ENCODE data around the gene CLEC11A. TPM values are rescaled to one million over a fixed set of nuclear protein-coding genes. Genes with fewer than 3 reads are reported as not detected.

CLEC11A gene
- 10 to 100 TPM in 1 of 4 donors, 1 to 10 TPM in 2, not detected in 1; 1.4 to 11.4 (median 4.7) TPM for polyA plus RNA-seq
- long read RNA-seq, donor 1, transcript CLEC11A-201 (4 exons, 1,419 nt): major isoform, 7 of 16 reads
- long read RNA-seq, donor 1, partial matches to known transcripts: 9 of 16 reads
- long read RNA-seq, donor 1, other reads (novel, unspliced or antisense): 0 of 16 reads
- long read RNA-seq, donor 2, transcript CLEC11A-201 (4 exons, 1,419 nt): major isoform, 6 of 6 reads
- long read RNA-seq, donor 2, partial matches to known transcripts: 0 of 6 reads
- long read RNA-seq, donor 2, other reads (novel, unspliced or antisense): 0 of 6 reads
- long read RNA-seq, donor 3, transcript CLEC11A-201 (4 exons, 1,419 nt): major isoform, 9 of 9 reads
- long read RNA-seq, donor 3, partial matches to known transcripts: 0 of 9 reads
- long read RNA-seq, donor 3, other reads (novel, unspliced or antisense): 0 of 9 reads
- long read RNA-seq, donor 4: 0 reads
- long read RNA-seq, donor 5, partial matches to known transcripts: 0 of 2 reads
- long read RNA-seq, donor 5, other reads (novel, unspliced or antisense): 0 of 2 reads
- long read RNA-seq, donor 6, transcript CLEC11A-201 (4 exons, 1,419 nt): major isoform, 6 of 6 reads
- long read RNA-seq, donor 6, partial matches to known transcripts: 0 of 6 reads
- long read RNA-seq, donor 6, other reads (novel, unspliced or antisense): 0 of 6 reads
- long read RNA-seq, donor 7, transcript CLEC11A-201 (4 exons, 1,419 nt): major isoform, 16 of 16 reads
- long read RNA-seq, donor 7, partial matches to known transcripts: 0 of 16 reads
- long read RNA-seq, donor 7, other reads (novel, unspliced or antisense): 0 of 16 reads
- long read RNA-seq, donor 8, partial matches to known transcripts: 0 of 2 reads
- long read RNA-seq, donor 8, other reads (novel, unspliced or antisense): 0 of 2 reads
- long read RNA-seq, donor 9, partial matches to known transcripts: 0 of 1 reads
- long read RNA-seq, donor 9, other reads (novel, unspliced or antisense): 0 of 1 reads
- long read RNA-seq, donor 10, transcript CLEC11A-201 (4 exons, 1,419 nt): major isoform, 13 of 14 reads
- long read RNA-seq, donor 10, partial matches to known transcripts: 0 of 14 reads
- long read RNA-seq, donor 10, other reads (novel, unspliced or antisense): 0 of 14 reads

GRCh38 chr19:50723069-50723468 is at the start of gene CLEC11A:
Gene CLEC11A, plus strand, starts transcription at chr19:50723364. Its CDS starts 162 bp downstream, at chr19:50723526.
- no peak for FAIRE-seq
- H3K27me3 ChIP-seq (ENCODE audit: control insufficient read depth in 3 of 3, insufficient read depth in 3 of 3, low read length in 3 of 3): peaks cover 11 to 52% (median 13%) of the 10 kb centered on the region in 3 donors
- 12 to 22% (median 18%) methylated on average over 15 of the region's 15 CpGs for WGBS, 3 donors

GRCh38 chr19:50676625-50677197 is 46.5 kb upstream of the CLEC11A start:
- Histone ChIP-seq H3K9me3 (ENCODE audit: control insufficient read depth in 2 of 2, insufficient read depth in 1 of 2, low read depth in 1 of 2, low read length in 1 of 2) (peaks cover 0 to 2% of the 10 kb centered on the region in 2 donors), H3K27ac (ENCODE audit: low read depth in 1 of 3, low read length in 2 of 3) (no peak overlapping the region), H3K4me1 (ENCODE audit: control insufficient read depth in 3 of 3, insufficient read depth in 2 of 3, low read depth in 1 of 3, low read length in 2 of 3) (no peaks in the 10 kb centered on the region), H3K27me3 (ENCODE audit: control insufficient read depth in 3 of 3, insufficient read depth in 3 of 3, low read length in 3 of 3) (peaks cover 0 to 17% (median 5%) of the 10 kb centered on the region in 3 donors), H3K4me3 (ENCODE audit: low read depth in 1 of 3, low read length in 3 of 3) (no peak overlapping the region), H3K36me3 (ENCODE audit: control insufficient read depth in 3 of 3, insufficient read depth in 2 of 3, low read depth in 1 of 3, low read length in 3 of 3) (no peaks in the 10 kb centered on the region)
- WGBS, 3 donors: 52 to 75% (median 73%) methylated on average over 1 of the region's 1 CpG
- FAIRE-seq: no peak
- DNase-seq: no peak

More at GRCh38 chr19:50723069-50723468, at the start of gene CLEC11A:
- Histone ChIP-seq H3K27ac (ENCODE audit: low read depth in 1 of 3, low read length in 2 of 3) (peak within 1 kb of the TSS in 2 of 3 donors; percentile 71 to 80), H3K36me3 (ENCODE audit: control insufficient read depth in 3 of 3, insufficient read depth in 2 of 3, low read depth in 1 of 3, low read length in 3 of 3) (no peaks in the 10 kb centered on the region), H3K4me1 (ENCODE audit: control insufficient read depth in 3 of 3, insufficient read depth in 2 of 3, low read depth in 1 of 3, low read length in 2 of 3) (peaks cover 0 to 5% (median 2%) of the 10 kb centered on the region in 3 donors), H3K4me3 (ENCODE audit: low read depth in 1 of 3, low read length in 3 of 3) (peak within 1 kb of the TSS in 2 of 3 donors; percentile 41 to 53), H3K9me3 (ENCODE audit: control insufficient read depth in 2 of 2, insufficient read depth in 1 of 2, low read depth in 1 of 2, low read length in 1 of 2) (no peaks in the 10 kb centered on the region)
- DNase-seq: peak in 1 of 2 donors; percentile 32

- H3K4me3 ChIP-seq (ENCODE audit: low read depth in 1 of 3, low read length in 3 of 3): no peak overlapping the region
- H3K4me1 ChIP-seq (ENCODE audit: control insufficient read depth in 3 of 3, insufficient read depth in 2 of 3, low read depth in 1 of 3, low read length in 2 of 3): no peaks in the 10 kb centered on the region
- FAIRE-seq (no peak), DNase-seq (no peak)
- peaks cover 0 to 2% of the 10 kb centered on the region in 2 donors for H3K9me3 ChIP-seq (ENCODE audit: control insufficient read depth in 2 of 2, insufficient read depth in 1 of 2, low read depth in 1 of 2, low read length in 1 of 2)
- H3K27ac ChIP-seq (ENCODE audit: low read depth in 1 of 3, low read length in 2 of 3): no peak overlapping the region
- 42 to 56% (median 53%) methylated on average over 5 of the region's 5 CpGs for WGBS, 3 donors
- peaks cover 0 to 15% (median 5%) of the 10 kb centered on the region in 3 donors for H3K27me3 ChIP-seq (ENCODE audit: control insufficient read depth in 3 of 3, insufficient read depth in 3 of 3, low read length in 3 of 3)
- H3K36me3 ChIP-seq (ENCODE audit: control insufficient read depth in 3 of 3, insufficient read depth in 2 of 3, low read depth in 1 of 3, low read length in 3 of 3): no peaks in the 10 kb centered on the region
Measured at GRCh38 chr19:50677636-50678035, 45.5 kb upstream of the CLEC11A start.

GRCh38 chr19:50678323-50678722 is 44.8 kb upstream of the CLEC11A start:
- no peak overlapping the region for H3K4me3 ChIP-seq (ENCODE audit: low read depth in 1 of 3, low read length in 3 of 3)
- peaks cover 0 to 8% (median 5%) of the 10 kb centered on the region in 3 donors for H3K27me3 ChIP-seq (ENCODE audit: control insufficient read depth in 3 of 3, insufficient read depth in 3 of 3, low read length in 3 of 3)
- DNase-seq (no peak), FAIRE-seq (no peak)
- no peak overlapping the region for H3K27ac ChIP-seq (ENCODE audit: low read depth in 1 of 3, low read length in 2 of 3)
- no peaks in the 10 kb centered on the region for H3K4me1 ChIP-seq (ENCODE audit: control insufficient read depth in 3 of 3, insufficient read depth in 2 of 3, low read depth in 1 of 3, low read length in 2 of 3)
- 34 to 55% (median 52%) methylated on average over 3 of the region's 3 CpGs for WGBS, 3 donors
- no peaks in the 10 kb centered on the region for H3K36me3 ChIP-seq (ENCODE audit: control insufficient read depth in 3 of 3, insufficient read depth in 2 of 3, low read depth in 1 of 3, low read length in 3 of 3)
- H3K9me3 ChIP-seq (ENCODE audit: control insufficient read depth in 2 of 2, insufficient read depth in 1 of 2, low read depth in 1 of 2, low read length in 1 of 2): peaks cover 0 to 2% of the 10 kb centered on the region in 2 donors

- no peak overlapping the region for H3K27ac ChIP-seq (ENCODE audit: low read depth in 1 of 3, low read length in 2 of 3)
- DNase-seq (peak; percentile 55 to 67), FAIRE-seq (no peak)
- H3K4me1 ChIP-seq (ENCODE audit: control insufficient read depth in 3 of 3, insufficient read depth in 2 of 3, low read depth in 1 of 3, low read length in 2 of 3): no peaks in the 10 kb centered on the region
- peaks cover 0 to 5% (median 4%) of the 10 kb centered on the region in 3 donors for H3K27me3 ChIP-seq (ENCODE audit: control insufficient read depth in 3 of 3, insufficient read depth in 3 of 3, low read length in 3 of 3)
- 12 to 15% (median 14%) methylated on average over 23 of the region's 23 CpGs for WGBS, 3 donors
- H3K36me3 ChIP-seq (ENCODE audit: control insufficient read depth in 3 of 3, insufficient read depth in 2 of 3, low read depth in 1 of 3, low read length in 3 of 3): no peaks in the 10 kb centered on the region
- no peak overlapping the region for H3K4me3 ChIP-seq (ENCODE audit: low read depth in 1 of 3, low read length in 3 of 3)
- peaks cover 0 to 2% of the 10 kb centered on the region in 2 donors for H3K9me3 ChIP-seq (ENCODE audit: control insufficient read depth in 2 of 2, insufficient read depth in 1 of 2, low read depth in 1 of 2, low read length in 1 of 2)
Measured at GRCh38 chr19:50679177-50680125, 43.7 kb upstream of the CLEC11A start.

GRCh38 chr19:50686310-50687032 is 36.7 kb upstream of the CLEC11A start:
- H3K9me3 ChIP-seq (ENCODE audit: control insufficient read depth in 2 of 2, insufficient read depth in 1 of 2, low read depth in 1 of 2, low read length in 1 of 2): no peaks in the 10 kb centered on the region
- H3K4me3 ChIP-seq (ENCODE audit: low read depth in 1 of 3, low read length in 3 of 3): no peak overlapping the region
- DNase-seq (no peak), FAIRE-seq (no peak)
- H3K27me3 ChIP-seq (ENCODE audit: control insufficient read depth in 3 of 3, insufficient read depth in 3 of 3, low read length in 3 of 3): peaks cover 0 to 26% (median 24%) of the 10 kb centered on the region in 3 donors
- H3K36me3 ChIP-seq (ENCODE audit: control insufficient read depth in 3 of 3, insufficient read depth in 2 of 3, low read depth in 1 of 3, low read length in 3 of 3): no peaks in the 10 kb centered on the region
- no peaks in the 10 kb centered on the region for H3K4me1 ChIP-seq (ENCODE audit: control insufficient read depth in 3 of 3, insufficient read depth in 2 of 3, low read depth in 1 of 3, low read length in 2 of 3)
- WGBS, 3 donors: 18 to 28% (median 22%) methylated on average over 32 to 50 of the region's 50 CpGs
- no peak overlapping the region for H3K27ac ChIP-seq (ENCODE audit: low read depth in 1 of 3, low read length in 2 of 3)

- no peak overlapping the region for H3K27ac ChIP-seq (ENCODE audit: low read depth in 1 of 3, low read length in 2 of 3)
- H3K27me3 ChIP-seq (ENCODE audit: control insufficient read depth in 3 of 3, insufficient read depth in 3 of 3, low read length in 3 of 3): peaks cover 0 to 40% (median 31%) of the 10 kb centered on the region in 3 donors
- H3K9me3 ChIP-seq (ENCODE audit: control insufficient read depth in 2 of 2, insufficient read depth in 1 of 2, low read depth in 1 of 2, low read length in 1 of 2): no peaks in the 10 kb centered on the region
- WGBS, 3 donors: 68 to 78% (median 72%) methylated on average over 12 to 19 of the region's 19 CpGs
- FAIRE-seq (no peak), DNase-seq (no peak)
- no peak overlapping the region for H3K4me3 ChIP-seq (ENCODE audit: low read depth in 1 of 3, low read length in 3 of 3)
- H3K36me3 ChIP-seq (ENCODE audit: control insufficient read depth in 3 of 3, insufficient read depth in 2 of 3, low read depth in 1 of 3, low read length in 3 of 3): no peaks in the 10 kb centered on the region
- H3K4me1 ChIP-seq (ENCODE audit: control insufficient read depth in 3 of 3, insufficient read depth in 2 of 3, low read depth in 1 of 3, low read length in 2 of 3): no peaks in the 10 kb centered on the region
Measured at GRCh38 chr19:50688766-50689165, 34.4 kb upstream of the CLEC11A start.
